ENCODE results near the gene MON2.

GRCh38 chr12:62484233-62484632 lies 17.6 kb downstream of the MON2 start:
- TF ChIP-seq POLR2A (IDR thresholded peaks at IDR 0.05; ENCODE audit: control extremely low read depth in 1 of 2, low read depth in 2 of 2, low read length in 2 of 2) (no peak), EP300 (IDR thresholded peaks at IDR 0.05; ENCODE audit: borderline replicate concordance in 1 of 2, low read depth in 2 of 2, low read length in 2 of 2) (no peak), CTCF (IDR thresholded peaks at IDR 0.05; ENCODE audit: control extremely low read depth in 1 of 3, insufficient read depth in 1 of 3, low read depth in 1 of 3, low read length in 3 of 3) (no peak), RAD21 (IDR thresholded peaks at IDR 0.05 in 1 of 2, conservative IDR thresholded peaks at IDR 0.05 in 1 of 2; ENCODE audit: low read depth in 2 of 2, low read length in 2 of 2) (no peak), TEAD4 (IDR thresholded peaks at IDR 0.05; ENCODE audit: low read depth, low read length) (no peak)
